K562 (cell line): ENCODE measurements around the gene CACNG3.

Experiments
- ARID4B ChIP-seq: sonication (generic); formaldehyde crosslinking; IDR thresholded peaks from 2 replicates; pipeline ENCODE4 v1.8.0; 2022; ENCODE audit warnings: mild to moderate bottlenecking, missing genetic modification reagents
- BRF1 ChIP-seq: IDR thresholded peaks from 3 replicates; pipeline ENCODE4 v1.6.1; 2011; ENCODE audit warnings: borderline replicate concordance, mild to moderate bottlenecking; ENCODE audit not compliant: insufficient read length; ENCODE audit errors: extremely low read depth
- CTCF ChIP-seq, 3 experiments: IDR thresholded peaks in 2 of 3; conservative IDR thresholded peaks in 1 of 3; 2 replicates each; pipeline ENCODE4 v1.5.1; 2011 to 2012; ENCODE audit warnings: low read length in 3 of 3, mild to moderate bottlenecking in 3 of 3, control low read depth in 2 of 3, improper control_type of control experiment in 1 of 3, inconsistent platforms in 1 of 3, low read depth in 1 of 3, mixed read lengths in 1 of 3, moderate library complexity in 1 of 3; ENCODE audit not compliant: insufficient read depth in 2 of 3
- CUX1 ChIP-seq: fragments of 200-800 bp; sonication (Bioruptor generic); IDR thresholded peaks from 2 replicates; pipeline ENCODE4 v1.6.1; 2016; ENCODE audit warnings: missing genetic modification characterization, missing compliant biosample characterization
- KLF6 ChIP-seq: fragments of 250-450 bp; sonication (Bioruptor Pico); IDR thresholded peaks from 2 replicates; pipeline ENCODE4 v1.4.0; 2020; ENCODE audit warnings: mild to moderate bottlenecking, moderate library complexity, borderline replicate concordance
- REST ChIP-seq, 2 experiments: fragments of 450-650 bp; formaldehyde crosslinking in 1 of 2; IDR thresholded peaks; 2 replicates each; pipeline versions ENCODE4 v1.4.0 to v1.6.1; 2014 to 2020; ENCODE audit warnings: mild to moderate bottlenecking in 2 of 2, borderline replicate concordance in 1 of 2, low read depth in 1 of 2
- STAG1 ChIP-seq: sonication (generic); formaldehyde crosslinking; IDR thresholded peaks from 2 replicates; pipeline ENCODE4 v1.5.0; 2020; ENCODE audit warnings: missing genetic modification reagents, borderline replicate concordance

GRCh38 chr16:24246911-24247607 lies 9.1 kb upstream of the CACNG3 start:
- TF ChIP-seq REST (IDR thresholded peaks at IDR 0.05; ENCODE audit: borderline replicate concordance) (no peak), REST (CRISPR knock-in tag; IDR thresholded peaks at IDR 0.05; ENCODE audit: low read depth) (no peak), CTCF (IDR thresholded peaks at IDR 0.05 in 2 of 3, conservative IDR thresholded peaks at IDR 0.05 in 1 of 3; ENCODE audit: insufficient read depth in 2 of 3, low read depth in 1 of 3, low read length in 3 of 3) (no peak), ARID4B (no peak), BRF1 (no peak), CUX1 (CRISPR knock-in tag) (no peak), KLF6 (CRISPR knock-in tag) (no peak), STAG1 (CRISPR knock-in tag) (no peak)
